ENCODE measurements around the gene HOXB9.

The HOXB9 gene

GRCh38 chr17:48626245-48627117 lies at the start of gene HOXB9:
HOXB9 (minus strand) TSS chr17:48626358; CDS start chr17:48626269, 89 bp downstream.
- DNase-seq: peak in 2 of 3 experiments; percentile 56 to 71

GRCh38 chr17:48672340-48672739 lies 46.2 kb upstream of the HOXB9 start:
- no peak for DNase-seq

GRCh38 chr17:48671697-48672171 lies 45.6 kb upstream of the HOXB9 start:
- peak; percentile 40 to 71 (median 62) for DNase-seq

- DNase-seq: peak in 1 of 3 experiments; percentile 20
Measured at GRCh38 chr17:48663134-48663924, 37.2 kb upstream of the HOXB9 start.

- no peak for DNase-seq
Measured at GRCh38 chr17:48655913-48656312, 29.8 kb upstream of the HOXB9 start.

GRCh38 chr17:48649741-48650140 lies 23.6 kb upstream of the HOXB9 start:
- no peak for DNase-seq

- DNase-seq: no peak
Measured at GRCh38 chr17:48647963-48648245, 21.7 kb upstream of the HOXB9 start.

GRCh38 chr17:48647103-48647962 lies 21.2 kb upstream of the HOXB9 start:
- peak in 2 of 3 experiments; percentile 62 to 71 for DNase-seq

- DNase-seq: peak; percentile 62 to 72 (median 62)
Measured at GRCh38 chr17:48646183-48647102, 20.3 kb upstream of the HOXB9 start.

GRCh38 chr17:48645639-48646182 lies 19.6 kb upstream of the HOXB9 start:
- DNase-seq: no peak

- DNase-seq: no peak
Measured at GRCh38 chr17:48644910-48645557, 18.9 kb upstream of the HOXB9 start.

GRCh38 chr17:48644159-48644558 lies 18.0 kb upstream of the HOXB9 start:
- DNase-seq: no peak

- no peak for DNase-seq
Measured at GRCh38 chr17:48643697-48644012, 17.5 kb upstream of the HOXB9 start.

GRCh38 chr17:48642843-48643696 lies 16.9 kb upstream of the HOXB9 start:
- no peak for DNase-seq

- peak in 2 of 3 experiments; percentile 34 to 37 for DNase-seq
Measured at GRCh38 chr17:48642059-48642842, 16.1 kb upstream of the HOXB9 start.

GRCh38 chr17:48641541-48642058 lies 15.4 kb upstream of the HOXB9 start:
- DNase-seq: peak in 2 of 3 experiments; percentile 42 to 63

GRCh38 chr17:48640858-48641180 lies 14.7 kb upstream of the HOXB9 start:
- DNase-seq: no peak

GRCh38 chr17:48639982-48640857 lies 14.1 kb upstream of the HOXB9 start:
- DNase-seq: no peak
